ENCODE measurements around the gene PAMR1. TPM values are rescaled to one million over a fixed set of nuclear protein-coding genes. Genes with fewer than 3 reads are reported as not detected.

The PAMR1 gene
- total RNA-seq, 1 experiment from 2014 or later = 0.62 TPM

DNA sequence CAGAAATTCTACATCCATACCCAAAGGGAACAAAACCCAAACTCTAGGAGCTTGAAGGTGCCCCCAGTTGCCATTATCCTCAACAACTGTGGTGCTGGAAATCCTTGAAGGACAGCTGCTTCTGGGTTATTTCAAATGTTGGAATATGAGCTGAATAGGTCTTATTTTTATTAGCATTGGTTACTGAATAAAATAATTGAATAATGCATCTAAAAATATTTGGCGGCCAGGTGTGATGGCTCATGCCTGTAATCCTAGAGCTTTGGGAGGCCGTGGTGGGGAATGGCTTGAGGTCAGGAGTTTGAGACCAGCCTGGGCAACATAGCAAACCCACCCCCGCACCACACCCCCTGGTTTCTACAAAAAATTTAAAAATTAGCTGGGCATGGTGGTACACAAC, 10.9 kb downstream of the PAMR1 start:
- Histone ChIP-seq H3K27ac (ENCODE audit: low read depth, low read length, poor library complexity, severe bottlenecking) (no peak overlapping the region), H3K36me3 (ENCODE audit: insufficient read depth, low read length, poor library complexity, severe bottlenecking) (no peaks in the 10 kb centered on the region), H3K4me1 (ENCODE audit: insufficient read depth, low read length, poor library complexity, severe bottlenecking) (no peaks in the 10 kb centered on the region), H3K9me3 (ENCODE audit: low read depth, low read length, poor library complexity, severe bottlenecking) (no peaks in the 10 kb centered on the region), H3K27me3 (replicated peaks; ENCODE audit: insufficient read depth, low read depth, low read length, poor library complexity) (peaks cover 77% of the 10 kb centered on the region), H3K4me3 (ENCODE audit: low read depth, low read length, poor library complexity, severe bottlenecking) (no peak overlapping the region)
- TF ChIP-seq, protein P1, sequence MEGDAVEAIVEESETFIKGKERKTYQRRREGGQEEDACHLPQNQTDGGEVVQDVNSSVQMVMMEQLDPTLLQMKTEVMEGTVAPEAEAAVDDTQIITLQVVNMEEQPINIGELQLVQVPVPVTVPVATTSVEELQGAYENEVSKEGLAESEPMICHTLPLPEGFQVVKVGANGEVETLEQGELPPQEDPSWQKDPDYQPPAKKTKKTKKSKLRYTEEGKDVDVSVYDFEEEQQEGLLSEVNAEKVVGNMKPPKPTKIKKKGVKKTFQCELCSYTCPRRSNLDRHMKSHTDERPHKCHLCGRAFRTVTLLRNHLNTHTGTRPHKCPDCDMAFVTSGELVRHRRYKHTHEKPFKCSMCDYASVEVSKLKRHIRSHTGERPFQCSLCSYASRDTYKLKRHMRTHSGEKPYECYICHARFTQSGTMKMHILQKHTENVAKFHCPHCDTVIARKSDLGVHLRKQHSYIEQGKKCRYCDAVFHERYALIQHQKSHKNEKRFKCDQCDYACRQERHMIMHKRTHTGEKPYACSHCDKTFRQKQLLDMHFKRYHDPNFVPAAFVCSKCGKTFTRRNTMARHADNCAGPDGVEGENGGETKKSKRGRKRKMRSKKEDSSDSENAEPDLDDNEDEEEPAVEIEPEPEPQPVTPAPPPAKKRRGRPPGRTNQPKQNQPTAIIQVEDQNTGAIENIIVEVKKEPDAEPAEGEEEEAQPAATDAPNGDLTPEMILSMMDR (conservative IDR thresholded peaks at IDR 0.05; ENCODE audit: low read depth, low read length) = no peak
- TF ChIP-seq EZH2 (IDR thresholded peaks at IDR 0.05; ENCODE audit: borderline replicate concordance, low read depth, low read length, poor library complexity, severe bottlenecking) = no peak
- intact Hi-C loops (cut with micrococcal nuclease; ENCODE audit: unreplicated experiment) = no loop called here
- no peak for DNase-seq (ENCODE audit: low spot score)
- CTCF ChIA-PET = no interaction called here
- POLR2A ChIA-PET (ENCODE audit: low non-redundant PET) = no interaction called here
- no TSS peak for BruUV-seq (replicated peaks)

DNA sequence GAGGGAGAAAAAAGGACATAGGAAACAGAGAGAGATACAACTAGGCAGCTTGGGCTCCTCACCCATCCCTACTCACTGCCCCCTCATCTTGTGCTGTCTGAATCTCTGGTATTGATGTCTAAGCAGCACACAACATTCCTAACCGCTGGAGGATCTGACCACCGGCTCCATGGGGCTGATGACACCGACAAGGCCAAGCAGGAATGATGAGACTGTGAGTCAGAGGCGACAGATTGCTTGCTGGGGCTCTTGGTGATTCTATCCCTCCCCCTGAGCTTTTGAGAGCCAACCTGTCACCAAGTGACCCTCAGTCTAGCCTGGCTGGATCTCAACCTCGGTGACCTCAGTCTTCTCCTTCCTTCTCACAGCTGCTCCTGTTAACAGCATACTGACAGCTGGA, 13.8 kb downstream of the PAMR1 start:
- DNase-seq (ENCODE audit: low spot score) = no peak
- intact Hi-C loops (cut with micrococcal nuclease; ENCODE audit: unreplicated experiment) = no loop called here
- POLR2A ChIA-PET (ENCODE audit: low non-redundant PET) = no interaction called here
- no peaks in the 10 kb centered on the region for H3K4me1 ChIP-seq (ENCODE audit: insufficient read depth, low read length, poor library complexity, severe bottlenecking)
- peaks cover 65% of the 10 kb centered on the region for H3K27me3 ChIP-seq (replicated peaks; ENCODE audit: insufficient read depth, low read depth, low read length, poor library complexity)
- no peak overlapping the region for H3K4me3 ChIP-seq (ENCODE audit: low read depth, low read length, poor library complexity, severe bottlenecking)
- H3K36me3 ChIP-seq (ENCODE audit: insufficient read depth, low read length, poor library complexity, severe bottlenecking) = no peaks in the 10 kb centered on the region
- CTCF ChIA-PET = no interaction called here
- TF ChIP-seq EZH2 (IDR thresholded peaks at IDR 0.05; ENCODE audit: borderline replicate concordance, low read depth, low read length, poor library complexity, severe bottlenecking) = no peak
- TF ChIP-seq, protein P1 (conservative IDR thresholded peaks at IDR 0.05; ENCODE audit: low read depth, low read length) = no peak
- H3K27ac ChIP-seq (ENCODE audit: low read depth, low read length, poor library complexity, severe bottlenecking) = no peak overlapping the region
- BruUV-seq (replicated peaks) = no TSS peak
- peaks cover 10% of the 10 kb centered on the region for H3K9me3 ChIP-seq (ENCODE audit: low read depth, low read length, poor library complexity, severe bottlenecking)

DNA sequence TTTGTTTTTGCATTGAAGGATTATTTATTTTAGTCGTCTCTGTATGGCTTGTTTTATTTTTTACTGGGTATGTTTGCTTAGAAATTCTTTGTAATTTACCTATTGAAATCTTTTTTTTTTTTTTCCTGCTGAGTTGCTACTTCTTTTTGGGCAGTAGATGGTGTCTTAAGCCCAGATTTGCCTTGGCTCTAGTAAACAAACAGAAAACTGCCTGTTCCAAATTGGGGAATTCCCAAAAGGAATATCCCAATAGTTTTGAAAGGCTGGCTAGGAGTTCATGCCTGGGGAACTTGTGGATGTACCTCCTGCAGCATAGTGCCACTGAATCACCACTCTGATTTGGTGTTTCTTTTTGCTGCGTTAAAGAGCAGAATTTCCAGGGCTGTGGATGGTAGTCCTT, 17.7 kb downstream of the PAMR1 start:
- Histone ChIP-seq H3K27ac (ENCODE audit: low read depth, low read length, poor library complexity, severe bottlenecking) (no peak overlapping the region), H3K9me3 (ENCODE audit: low read depth, low read length, poor library complexity, severe bottlenecking) (peaks cover 22% of the 10 kb centered on the region), H3K4me1 (ENCODE audit: insufficient read depth, low read length, poor library complexity, severe bottlenecking) (no peaks in the 10 kb centered on the region), H3K27me3 (replicated peaks; ENCODE audit: insufficient read depth, low read depth, low read length, poor library complexity) (peaks cover 64% of the 10 kb centered on the region), H3K4me3 (ENCODE audit: low read depth, low read length, poor library complexity, severe bottlenecking) (no peak overlapping the region), H3K36me3 (ENCODE audit: insufficient read depth, low read length, poor library complexity, severe bottlenecking) (no peaks in the 10 kb centered on the region)
- POLR2A ChIA-PET (ENCODE audit: low non-redundant PET) = no interaction called here
- DNase-seq (ENCODE audit: low spot score) = no peak
- no TSS peak for BruUV-seq (replicated peaks)
- intact Hi-C loops (cut with micrococcal nuclease; ENCODE audit: unreplicated experiment) = no loop called here
- TF ChIP-seq, protein P1 (conservative IDR thresholded peaks at IDR 0.05; ENCODE audit: low read depth, low read length) = peak; percentile 41; the same call in 1 of the 2 replicates
- no peak for TF ChIP-seq EZH2 (IDR thresholded peaks at IDR 0.05; ENCODE audit: borderline replicate concordance, low read depth, low read length, poor library complexity, severe bottlenecking)
- CTCF ChIA-PET = interaction anchor here (0.7 kb wide), 1 partner anchor 23 kb away, joined by 3 read pairs; no protein-coding TSS in a partner anchor

Measured in A673 (cell line).